Loucy (cell line): ENCODE measurements around the gene WWC1.

Experiments used
- H2AFZ ChIP-seq: fragments of 200-600 bp; sonication (generic); 2 replicates; pipeline ENCODE4 v1.6.0; 2016; ENCODE audit warnings: antibody characterized with exemption, mild to moderate bottlenecking, low read length, moderate library complexity
- H3F3A ChIP-seq: fragments of 200-600 bp; 2 replicates; pipeline ENCODE4 v1.6.0; 2016; ENCODE audit warnings: antibody characterized with exemption, low read depth, mild to moderate bottlenecking
- H3K27me3 ChIP-seq: fragments of 200-600 bp; sonication (generic); 2 replicates; pipeline ENCODE4 v1.6.1; 2014; ENCODE audit warnings: low read length, mild to moderate bottlenecking; ENCODE audit not compliant: insufficient read depth, poor library complexity, severe bottlenecking
- H3K36me3 ChIP-seq: fragments of 200-600 bp; sonication (generic); 2 replicates; pipeline ENCODE4 v1.6.1; 2016; ENCODE audit warnings: low read length; ENCODE audit not compliant: insufficient read depth
- H3K4me1 ChIP-seq: fragments of 200-600 bp; sonication (generic); 2 replicates; pipeline ENCODE4 v1.5.1; 2014; ENCODE audit warnings: low read length, mild to moderate bottlenecking; ENCODE audit not compliant: insufficient read depth, poor library complexity, severe bottlenecking
- H3K4me2 ChIP-seq: fragments of 200-600 bp; sonication (generic); 2 replicates; pipeline ENCODE4 v1.6.0; 2014; ENCODE audit warnings: antibody characterized with exemption, low read length, low read depth, mild to moderate bottlenecking; ENCODE audit not compliant: poor library complexity, severe bottlenecking
- H3K4me3 ChIP-seq: fragments of 200-600 bp; sonication (generic); 2 replicates; pipeline ENCODE4 v1.5.1; 2014; ENCODE audit warnings: low read length, mild to moderate bottlenecking, mixed read lengths; ENCODE audit not compliant: poor library complexity, severe bottlenecking
- H3K79me2 ChIP-seq: fragments of 200-600 bp; sonication (generic); 2 replicates; pipeline ENCODE4 v1.6.1; 2014; ENCODE audit warnings: low read length; ENCODE audit not compliant: insufficient read depth
- H3K9ac ChIP-seq: fragments of 200-600 bp; sonication (generic); 2 replicates; pipeline ENCODE4 v1.6.0; 2014; ENCODE audit warnings: mild to moderate bottlenecking, low read depth, low read length, moderate library complexity; ENCODE audit not compliant: poor library complexity, severe bottlenecking
- H3K9me2 ChIP-seq: fragments of 200-600 bp; sonication (generic); replicated peaks from 2 replicates; pipeline ENCODE4 v1.6.1; 2016; ENCODE audit warnings: low read depth, low read length, mixed read lengths
- H3K9me3 ChIP-seq: fragments of 200-600 bp; sonication (generic); 2 replicates; pipeline ENCODE4 v1.6.1; 2014; ENCODE audit warnings: mild to moderate bottlenecking, antibody characterized with exemption, low read length, low read depth; ENCODE audit not compliant: insufficient read depth
- H4K20me1 ChIP-seq: fragments of 200-600 bp; sonication (generic); 2 replicates; pipeline ENCODE4 v1.6.0; 2014; ENCODE audit warnings: antibody characterized with exemption, low read length, mild to moderate bottlenecking; ENCODE audit not compliant: insufficient read depth, poor library complexity, severe bottlenecking
- CTCF ChIP-seq: fragments of 200-600 bp; sonication (generic); conservative IDR thresholded peaks from 2 replicates; pipeline ENCODE4 v1.5.1; 2014; ENCODE audit warnings: mild to moderate bottlenecking, antibody characterized with exemption, low read length
- EZH2phosphoT487 ChIP-seq: fragments of 200-600 bp; IDR thresholded peaks from 2 replicates; pipeline ENCODE4 v1.6.1; 2018; ENCODE audit warnings: antibody characterized with exemption, mild to moderate bottlenecking, moderate library complexity, borderline replicate concordance

The WWC1 gene

GRCh38 chr5:168365581-168366081 is 74.2 kb downstream of the WWC1 start:
- Histone ChIP-seq H3K4me1 (no peaks in the 10 kb centered on the region), H3K4me2 (no peak overlapping the region), H3K9ac (no peak overlapping the region), H3K9me2 (no peaks in the 10 kb centered on the region), H3K27me3 (no peaks in the 10 kb centered on the region), H3K4me3 (no peak overlapping the region), H4K20me1 (no peaks in the 10 kb centered on the region), H3K79me2 (no peaks in the 10 kb centered on the region), H3K9me3 (no peaks in the 10 kb centered on the region), H2AFZ (no peak overlapping the region), H3F3A (no peaks in the 10 kb centered on the region), H3K36me3 (no peaks in the 10 kb centered on the region)
- no peak for TF ChIP-seq EZH2phosphoT487
- no peak for TF ChIP-seq CTCF

GRCh38 chr5:168366116-168366515 is 74.7 kb downstream of the WWC1 start:
- H3K4me1 ChIP-seq: no peaks in the 10 kb centered on the region
- H4K20me1 ChIP-seq: no peaks in the 10 kb centered on the region
- no peak overlapping the region for H3K4me2 ChIP-seq
- H3K9me3 ChIP-seq: no peaks in the 10 kb centered on the region
- no peak overlapping the region for H3K9ac ChIP-seq
- TF ChIP-seq EZH2phosphoT487 (no peak), CTCF (no peak)
- H3F3A ChIP-seq: no peaks in the 10 kb centered on the region
- H2AFZ ChIP-seq: no peak overlapping the region
- no peaks in the 10 kb centered on the region for H3K36me3 ChIP-seq
- H3K79me2 ChIP-seq: no peaks in the 10 kb centered on the region
- H3K27me3 ChIP-seq: no peaks in the 10 kb centered on the region
- H3K9me2 ChIP-seq: no peaks in the 10 kb centered on the region
- H3K4me3 ChIP-seq: no peak overlapping the region

- Histone ChIP-seq H3K9me3 (no peaks in the 10 kb centered on the region), H3F3A (no peaks in the 10 kb centered on the region), H3K9ac (no peak overlapping the region), H3K4me2 (no peak overlapping the region), H3K36me3 (no peaks in the 10 kb centered on the region), H2AFZ (no peak overlapping the region), H3K27me3 (no peaks in the 10 kb centered on the region), H3K4me1 (no peaks in the 10 kb centered on the region), H3K4me3 (no peak overlapping the region), H3K9me2 (no peaks in the 10 kb centered on the region), H4K20me1 (no peaks in the 10 kb centered on the region), H3K79me2 (no peaks in the 10 kb centered on the region)
- no peak for TF ChIP-seq CTCF
- TF ChIP-seq EZH2phosphoT487: no peak
Measured at GRCh38 chr5:168368854-168369253, 77.4 kb downstream of the WWC1 start.
